Astrocyte (in vitro differentiated cells and primary cell): ENCODE measurements around the gene DOP1A.

Experiments
- CTCF ChIP-seq: IDR thresholded peaks from 2 replicates; pipeline ENCODE4 v1.5.1; 2011; ENCODE audit warnings: low read depth, mild to moderate bottlenecking, inconsistent platforms, low read length, moderate library complexity; ENCODE audit not compliant: insufficient read depth
- EZH2 ChIP-seq: IDR thresholded peaks from 2 replicates; pipeline ENCODE4 v1.6.1; 2012; ENCODE audit warnings: mild to moderate bottlenecking, low read length, inconsistent platforms; ENCODE audit not compliant: insufficient read depth

DNA sequence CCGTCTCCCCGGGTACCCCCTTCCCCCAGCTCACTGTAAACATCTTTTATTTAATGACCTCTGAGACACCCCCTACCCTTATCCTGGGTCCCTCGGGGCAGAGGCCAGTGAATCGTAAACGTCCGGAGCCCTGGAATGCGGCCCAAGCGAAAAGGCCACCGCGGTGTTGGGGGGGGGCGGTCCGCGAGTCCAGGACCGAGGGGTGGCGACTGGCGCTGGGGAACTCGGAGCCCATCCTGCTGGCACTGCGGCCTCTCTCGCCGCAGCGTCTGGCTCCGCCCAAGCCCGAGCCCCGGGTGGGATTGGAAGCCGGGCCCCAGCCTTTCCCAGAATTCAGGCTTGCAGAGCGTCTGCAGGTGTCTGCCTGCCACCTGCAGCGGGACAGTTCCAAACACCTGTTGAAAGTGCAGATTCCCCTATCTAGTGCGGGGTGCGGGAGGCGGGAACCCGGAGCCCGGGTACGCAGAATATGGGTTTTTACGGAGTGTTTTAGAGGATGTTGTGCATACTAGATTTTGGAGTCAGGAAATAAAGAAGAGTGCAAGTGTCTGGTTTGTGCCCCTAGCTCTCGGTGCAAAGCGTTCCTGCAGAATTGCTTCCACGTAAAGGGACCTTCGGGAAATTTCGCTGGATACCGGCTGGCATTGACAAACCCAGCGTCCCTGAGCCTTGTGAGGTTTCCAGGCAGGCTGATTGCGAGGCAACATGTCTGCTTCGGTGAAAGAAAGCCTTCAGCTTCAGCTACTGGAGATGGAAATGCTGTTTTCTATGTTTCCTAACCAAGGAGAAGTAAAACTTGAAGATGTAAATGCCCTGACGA, 126.5 kb downstream of the DOP1A start:
- TF ChIP-seq CTCF (no peak), EZH2 (no peak)
